H9 (cell line): Measurements from ENCODE around the gene HUWE1. TPM values are rescaled to one million over a fixed set of nuclear protein-coding genes. Genes with fewer than 3 reads are reported as not detected.

Source experiments
- DNase-seq: peaks from one replicate; pipeline ENCODE4 v3.0.0-alpha.2; 2017
- H2AFZ ChIP-seq: one replicate; pipeline ENCODE4 v1.6.1; 2013; ENCODE audit warnings: mild to moderate bottlenecking, low read length, control low read depth, moderate library complexity
- H2AK5ac ChIP-seq: 2 replicates; pipeline ENCODE4 v1.6.1; 2013; ENCODE audit warnings: low read length, control low read depth, mixed read lengths; ENCODE audit not compliant: insufficient read length
- H2BK120ac ChIP-seq: one replicate; pipeline ENCODE4 v1.6.1; 2013; ENCODE audit warnings: low read depth, mild to moderate bottlenecking, low read length, control low read depth, inconsistent platforms; ENCODE audit not compliant: poor library complexity, severe bottlenecking
- H2BK12ac ChIP-seq: 2 replicates; pipeline ENCODE4 v1.6.1; 2013; ENCODE audit warnings: low read length, control low read depth, mixed read lengths, low read depth; ENCODE audit not compliant: insufficient read length
- H2BK15ac ChIP-seq: 2 replicates; pipeline ENCODE4 v1.6.1; 2013; ENCODE audit warnings: low read depth, low read length, control low read depth
- H2BK20ac ChIP-seq: one replicate; pipeline ENCODE4 v1.6.1; 2013; ENCODE audit warnings: low read depth, mild to moderate bottlenecking, low read length, control low read depth, inconsistent platforms; ENCODE audit not compliant: poor library complexity, severe bottlenecking
- H2BK5ac ChIP-seq: 2 replicates; pipeline ENCODE4 v1.6.1; 2013; ENCODE audit warnings: low read length, control low read depth, mixed read lengths; ENCODE audit not compliant: insufficient read length
- H3K14ac ChIP-seq: 2 replicates; pipeline ENCODE4 v1.6.1; 2013; ENCODE audit warnings: low read length, control low read depth; ENCODE audit not compliant: insufficient read depth
- H3K18ac ChIP-seq: 2 replicates; pipeline ENCODE4 v1.6.1; 2013; ENCODE audit warnings: low read depth, mild to moderate bottlenecking, mixed read lengths, low read length, control low read depth; ENCODE audit not compliant: insufficient read length
- H3K23ac ChIP-seq: 2 replicates; pipeline ENCODE4 v1.6.1; 2013; ENCODE audit warnings: low read length, control low read depth, mixed read lengths, low read depth; ENCODE audit not compliant: insufficient read length
- H3K23me2 ChIP-seq: 2 replicates; pipeline ENCODE4 v1.6.1; 2013; ENCODE audit warnings: low read depth, mild to moderate bottlenecking, mixed read lengths, low read length, control low read depth; ENCODE audit not compliant: insufficient read length, poor library complexity, severe bottlenecking
- H3K27ac ChIP-seq: 2 replicates; pipeline ENCODE4 v1.5.1; 2013; ENCODE audit warnings: low read length, control low read depth, mixed read lengths, low read depth; ENCODE audit not compliant: insufficient read length
- H3K27me3 ChIP-seq: 2 replicates; pipeline ENCODE4 v1.6.1; 2013; ENCODE audit warnings: low read length, control low read depth, inconsistent platforms; ENCODE audit not compliant: insufficient read depth
- H3K4ac ChIP-seq: 2 replicates; pipeline ENCODE4 v1.6.1; 2013; ENCODE audit warnings: low read depth, mild to moderate bottlenecking, control low read depth, inconsistent platforms, low read length, moderate library complexity
- H3K4me1 ChIP-seq: 2 replicates; pipeline ENCODE4 v1.6.1; 2013; ENCODE audit warnings: low read length, control low read depth, inconsistent platforms; ENCODE audit not compliant: insufficient read depth
- H3K4me2 ChIP-seq: 2 replicates; pipeline ENCODE4 v1.6.1; 2013; ENCODE audit warnings: low read length, control low read depth, mixed read lengths; ENCODE audit not compliant: insufficient read length, insufficient read depth
- H3K56ac ChIP-seq: 2 replicates; pipeline ENCODE4 v1.6.1; 2013; ENCODE audit warnings: low read depth, mild to moderate bottlenecking, mixed read lengths, low read length, control low read depth; ENCODE audit not compliant: insufficient read length
- H3K79me1 ChIP-seq: 2 replicates; pipeline ENCODE4 v1.6.1; 2013; ENCODE audit warnings: low read depth, mild to moderate bottlenecking, moderate library complexity, low read length, control low read depth, inconsistent platforms; ENCODE audit not compliant: insufficient read depth, poor library complexity, severe bottlenecking
- H3K79me2 ChIP-seq: 2 replicates; pipeline ENCODE4 v1.6.1; 2013; ENCODE audit warnings: low read length, control low read depth, inconsistent platforms; ENCODE audit not compliant: insufficient read depth
- H3K9ac ChIP-seq: 2 replicates; pipeline ENCODE4 v1.6.1; 2013; ENCODE audit warnings: low read length, control low read depth, mixed read lengths; ENCODE audit not compliant: insufficient read length; ENCODE audit errors: extremely low read depth
- H3K9me3 ChIP-seq: one replicate; pipeline ENCODE4 v1.6.1; 2013; ENCODE audit warnings: low read depth, low read length, inconsistent platforms; ENCODE audit not compliant: control insufficient read depth
- H3T11ph ChIP-seq: one replicate; pipeline ENCODE4 v1.6.1; 2013; ENCODE audit warnings: mild to moderate bottlenecking, low read length, control low read depth, inconsistent platforms
- H4K20me1 ChIP-seq: one replicate; pipeline ENCODE4 v1.6.1; 2013; ENCODE audit not compliant: control insufficient read depth, insufficient read length, insufficient read depth
- H4K5ac ChIP-seq: 2 replicates; pipeline ENCODE4 v1.6.1; 2013; ENCODE audit warnings: low read depth, mild to moderate bottlenecking, mixed read lengths, low read length, control low read depth; ENCODE audit not compliant: insufficient read length
- H4K8ac ChIP-seq: replicated peaks from 2 replicates; pipeline ENCODE4 v1.6.1; 2013; ENCODE audit warnings: low read length, control low read depth, mixed read lengths, low read depth; ENCODE audit not compliant: insufficient read length
- H4K91ac ChIP-seq: 2 replicates; pipeline ENCODE4 v1.6.1; 2013; ENCODE audit warnings: low read depth, mild to moderate bottlenecking, moderate library complexity, mixed read lengths, low read length, control low read depth; ENCODE audit not compliant: insufficient read length
- H3K27ac Mint-ChIP-seq, 3 experiments: 2 replicates in 2 of 3; 3 replicates in 1 of 3; pipeline ENCODE4 v1.8.0; 2020 to 2021; ENCODE audit warnings: mixed read lengths in 3 of 3, mild to moderate bottlenecking in 1 of 3, moderate library complexity in 1 of 3
- H3K27me3 Mint-ChIP-seq: 2 replicates; pipeline ENCODE4 v1.8.0; 2021; ENCODE audit warnings: low read depth, mild to moderate bottlenecking, moderate library complexity, mixed read lengths
- H3K36me3 Mint-ChIP-seq, 3 experiments: 2 replicates in 2 of 3; 3 replicates in 1 of 3; pipeline ENCODE4 v1.8.0; 2020 to 2021; ENCODE audit warnings: low read depth in 3 of 3, mixed read lengths in 3 of 3; ENCODE audit not compliant: insufficient read depth in 1 of 3
- H3K4me1 Mint-ChIP-seq, 2 experiments: 2 replicates each; pipeline ENCODE4 v1.8.0; 2020; ENCODE audit warnings: mixed read lengths in 2 of 2
- H3K4me3 Mint-ChIP-seq, 2 experiments: 2 replicates in 1 of 2; 3 replicates in 1 of 2; pipeline ENCODE4 v1.8.0; 2020 to 2021; ENCODE audit warnings: mild to moderate bottlenecking in 2 of 2, mixed read lengths in 2 of 2, moderate library complexity in 1 of 2
- H3K9me3 Mint-ChIP-seq, 2 experiments: 2 replicates in 1 of 2; 3 replicates in 1 of 2; pipeline ENCODE4 v1.8.0; 2020; ENCODE audit warnings: mild to moderate bottlenecking in 2 of 2, mixed read lengths in 2 of 2, moderate library complexity in 1 of 2
- CTCF ChIP-seq: fragments of 200-600 bp; sonication (generic); conservative IDR thresholded peaks from 3 replicates; pipeline ENCODE4 v1.8.0; 2021; ENCODE audit warnings: antibody characterized with exemption, mild to moderate bottlenecking
- total RNA-seq: library from RNA; stranded (reverse); gene quantifications from 2 replicates; pipeline ENCODE4 v1.2.1, GENCODE V29; 2021

The HUWE1 gene
- total RNA-seq, 1 experiment from 2014 or later: 230 TPM

GRCh38 chrX:53669258-53669657, 17.3 kb downstream of the HUWE1 start:
- Histone ChIP-seq H3K4me1 (no peaks in the 10 kb centered on the region), H2BK12ac (no peak overlapping the region), H3K79me1 (peaks cover 3% of the 10 kb centered on the region), H3K4me2 (no peak overlapping the region), H2BK20ac (no peak overlapping the region), H3K27me3 (no peaks in the 10 kb centered on the region), H2AK5ac (no peak overlapping the region), H4K5ac (no peak overlapping the region), H3K27ac (no peak overlapping the region), H3T11ph (no peak overlapping the region), H3K23ac (no peak overlapping the region), H3K14ac (no peak overlapping the region), H4K8ac (no peak overlapping the region), H2BK15ac (no peak overlapping the region), H2BK5ac (no peak overlapping the region), H3K4ac (no peak overlapping the region), H4K91ac (no peak overlapping the region), H3K18ac (no peak overlapping the region), H3K9me3 (peaks cover 18% of the 10 kb centered on the region), H3K9ac (no peak overlapping the region), H2AFZ (no peak overlapping the region), H3K23me2 (no peaks in the 10 kb centered on the region), H2BK120ac (no peak overlapping the region), H3K56ac (no peak overlapping the region), H4K20me1 (no peaks in the 10 kb centered on the region), H3K79me2 (peaks cover 10% of the 10 kb centered on the region; the same call in 1 of the 2 replicates)
- peaks cover 17 to 57% (median 40%) of the 10 kb centered on the region in 3 experiments for H3K36me3 Mint-ChIP-seq
- no peak overlapping the region for H3K4me3 Mint-ChIP-seq
- H3K9me3 Mint-ChIP-seq: peaks cover 37 to 63% of the 10 kb centered on the region in 2 experiments
- TF ChIP-seq CTCF: no peak
- H3K27me3 Mint-ChIP-seq: no peaks in the 10 kb centered on the region
- DNase-seq: no peak
- H3K27ac Mint-ChIP-seq: no peak overlapping the region
- no peaks in the 10 kb centered on the region for H3K4me1 Mint-ChIP-seq
